Lung (tissue), 12 donors: ENCODE measurements around the gene AREG. TPM values are rescaled to one million over a fixed set of nuclear protein-coding genes. Genes with fewer than 3 reads are reported as not detected.

Experiments used
- ATAC-seq: fragments of 200-7000 bp; cut with Tn5 transposase; one replicate; pipeline ENCODE4 v1.9.1; 2020; ENCODE audit warnings: moderate number of reproducible peaks; ENCODE audit not compliant: insufficient read depth, low FRiP score
- DNase-seq, 3 donors: peaks; one replicate each; pipeline ENCODE4 v3.0.0-alpha.2; 2013 to 2017
- H3K27ac ChIP-seq, 2 donors: one replicate each; pipeline ENCODE4 v1.5.1; 2013; ENCODE audit warnings: mild to moderate bottlenecking in 2 of 2, moderate library complexity in 2 of 2, control low read depth in 1 of 2, inconsistent platforms in 1 of 2, low read depth in 1 of 2, low read length in 1 of 2
- H3K27me3 ChIP-seq, 3 donors: one replicate each; pipeline ENCODE4 v1.5.1; 2013; ENCODE audit warnings: low read length in 2 of 3; ENCODE audit not compliant: control insufficient read depth in 3 of 3, insufficient read depth in 3 of 3
- H3K36me3 ChIP-seq, 4 donors: one replicate each; pipeline ENCODE4 v1.5.1; 2013; ENCODE audit warnings: low read length in 4 of 4, mild to moderate bottlenecking in 1 of 4, moderate library complexity in 1 of 4; ENCODE audit not compliant: control insufficient read depth in 4 of 4, insufficient read depth in 4 of 4
- H3K4me1 ChIP-seq, 5 donors: one replicate each; pipeline ENCODE4 v1.5.1; 2013; ENCODE audit warnings: low read length in 5 of 5, mild to moderate bottlenecking in 2 of 5, moderate library complexity in 1 of 5; ENCODE audit not compliant: control insufficient read depth in 5 of 5, insufficient read depth in 5 of 5
- H3K4me3 ChIP-seq: one replicate; pipeline ENCODE4 v1.5.1; 2013; ENCODE audit warnings: mild to moderate bottlenecking, control low read depth, moderate library complexity
- H3K9ac ChIP-seq, 2 donors: one replicate each; pipeline ENCODE4 v1.5.1; 2013; ENCODE audit warnings: low read length in 2 of 2, control low read depth in 1 of 2; ENCODE audit not compliant: insufficient read depth in 1 of 2
- H3K9me3 ChIP-seq, 4 donors: one replicate each; pipeline ENCODE4 v1.5.1; 2013; ENCODE audit warnings: low read length in 3 of 4, mild to moderate bottlenecking in 1 of 4, moderate library complexity in 1 of 4; ENCODE audit not compliant: control insufficient read depth in 4 of 4, insufficient read depth in 3 of 4
- CTCF ChIP-seq: IDR thresholded peaks from 2 replicates; pipeline ENCODE4 v1.5.1; 2012; ENCODE audit warnings: mild to moderate bottlenecking; ENCODE audit errors: control extremely low read depth, extremely low read depth
- WGBS, 2 donors: extraction: QIAGEN DNeasy Blood & Tissue Kit; methylation state at CpG; one replicate each; pipeline ENCODE4 v1.1.7; 2013; 5-methylcytosine and 5-hydroxymethylcytosine counted together
- polyA plus RNA-seq, 2 donors: library from polyadenylated mRNA; stranded (reverse); fragments of 200-250 nt; gene quantifications; one replicate each; pipeline ENCODE4 v1.2.1, GENCODE V29; 2013
- total RNA-seq, 2 donors: library from RNA; depleted of rRNA in 1 of 2; stranded (reverse); fragments of >200 nt in 1 of 2; gene quantifications; one replicate each; pipeline ENCODE4 v1.2.1, GENCODE V29; 2014 to 2021
- donor health status: control.
- donor health status: control.
- donor health status: Bipolar disorder and iron deficiency.
- donor health status: healthy.
- donor health status: DM: yes; HTN: yes; CAD: no.

AREG gene
- total and polyA plus RNA-seq, 4 donors, result 3.3 to 44.0 (median 13.6) TPM

- TF ChIP-seq CTCF, result no peak
- 74 to 84% methylated on average over 6 of the region's 6 CpGs for WGBS, 2 donors
- no peaks in the 10 kb centered on the region for H3K36me3 ChIP-seq
These were observed 38.4 kb downstream of the AREG start for GRCh38 chr4:74483226-74483911.

GRCh38 chr4:74486905-74487304 is 42.0 kb downstream of the AREG start:
- H3K9me3 ChIP-seq, result no peaks in the 10 kb centered on the region
- no peaks in the 10 kb centered on the region for H3K27me3 ChIP-seq
- 91 to 95% methylated on average over 2 of the region's 2 CpGs for WGBS, 2 donors
- ATAC-seq (no peak), DNase-seq (no peak)
- no peak overlapping the region for H3K27ac ChIP-seq
- TF ChIP-seq CTCF, result no peak
- H3K4me3 ChIP-seq, result no peak overlapping the region
- no peaks in the 10 kb centered on the region for H3K36me3 ChIP-seq
- no peaks in the 10 kb centered on the region for H3K4me1 ChIP-seq
- no peak overlapping the region for H3K9ac ChIP-seq

More at GRCh38 chr4:74483226-74483911, 38.4 kb downstream of the AREG start:
- H3K27ac ChIP-seq, result no peak overlapping the region
- no peak overlapping the region for H3K4me3 ChIP-seq
- peaks cover 0 to 2% (median 0%) of the 10 kb centered on the region in 4 donors for H3K9me3 ChIP-seq
- H3K9ac ChIP-seq, result no peak overlapping the region
- H3K27me3 ChIP-seq, result no peaks in the 10 kb centered on the region
- ATAC-seq, result no peak
- H3K4me1 ChIP-seq, result no peaks in the 10 kb centered on the region
- no peak for DNase-seq

DNA sequence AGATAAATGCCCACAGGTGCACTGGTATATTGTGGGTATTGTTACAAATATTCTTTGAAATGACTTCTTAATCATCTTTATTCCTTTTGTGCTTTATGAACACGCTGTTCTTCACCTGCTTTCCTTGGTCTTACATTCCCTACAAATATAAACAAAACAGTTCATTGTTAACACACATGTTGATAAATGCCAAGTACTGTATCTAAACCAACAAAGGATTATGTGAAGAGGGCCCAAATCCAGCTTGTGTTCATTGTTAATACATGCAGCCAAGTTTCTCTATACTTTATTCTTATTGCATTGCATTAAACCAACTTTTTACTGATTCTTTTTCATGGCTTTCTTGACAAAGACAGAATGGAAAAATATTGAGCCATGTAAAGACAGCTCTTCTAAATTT is 42.8 kb downstream of the AREG start:
- Histone ChIP-seq H3K36me3 (no peaks in the 10 kb centered on the region), H3K27me3 (no peaks in the 10 kb centered on the region), H3K4me3 (no peak overlapping the region), H3K9ac (no peak overlapping the region), H3K9me3 (no peaks in the 10 kb centered on the region), H3K4me1 (no peaks in the 10 kb centered on the region), H3K27ac (no peak overlapping the region)
- ATAC-seq (no peak), DNase-seq (no peak)
- no peak for TF ChIP-seq CTCF
- 70 to 81% methylated on average over 1 of the region's 1 CpG for WGBS, 2 donors

DNA sequence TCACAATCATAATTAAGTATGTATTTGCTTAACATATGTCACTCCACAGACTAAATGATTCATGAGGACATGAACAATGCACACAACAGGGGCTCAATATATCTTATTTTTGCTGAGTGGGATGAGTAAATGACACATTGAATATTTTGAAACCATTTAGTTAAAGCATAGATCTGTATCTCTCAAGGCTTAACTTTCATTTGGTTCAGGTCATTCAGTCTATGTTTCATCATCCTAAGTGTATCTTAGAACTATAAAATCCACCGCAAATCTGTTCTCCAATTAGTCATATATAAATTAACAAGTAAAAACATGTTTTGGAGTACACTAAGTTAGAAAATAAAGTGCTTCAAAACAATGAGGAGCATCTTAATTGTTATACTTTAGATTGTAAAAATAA is 45.8 kb downstream of the AREG start:
- DNase-seq, result no peak
- 94 to 97% methylated on average over 1 of the region's 1 CpG for WGBS, 2 donors
- H3K4me3 ChIP-seq, result no peak overlapping the region
- no peak for TF ChIP-seq CTCF
- H3K27me3 ChIP-seq, result no peaks in the 10 kb centered on the region
- H3K9ac ChIP-seq, result no peak overlapping the region
- no peaks in the 10 kb centered on the region for H3K9me3 ChIP-seq
- no peaks in the 10 kb centered on the region for H3K36me3 ChIP-seq
- ATAC-seq, result no peak
- no peak overlapping the region for H3K27ac ChIP-seq
- no peaks in the 10 kb centered on the region for H3K4me1 ChIP-seq
